Gastrocnemius medialis (tissue), 4 donors: Measurements from ENCODE around the gene HDAC4.

Experiments
- POLR2A ChIP-seq, 2 donors: fragments of 450-650 bp; IDR thresholded peaks; one replicate each; pipeline ENCODE4 v1.6.1; 2017; ENCODE audit warnings: antibody characterized with exemption in 2 of 2, mild to moderate bottlenecking in 2 of 2, moderate library complexity in 2 of 2
- TF ChIP-seq, protein P1 (sequence below), 5 experiments: fragments of 450-650 bp in 3 of 5; fragments of 200-600 bp in 2 of 5; sonication (generic) in 2 of 5; IDR thresholded peaks in 4 of 5; conservative IDR thresholded peaks in 1 of 5; 1 replicate in 4 of 5; 2 replicates in 1 of 5; pipeline ENCODE4 v1.5.1; 2016 to 2019; ENCODE audit warnings: antibody characterized with exemption in 5 of 5, mild to moderate bottlenecking in 3 of 5, moderate library complexity in 3 of 5

DNA sequence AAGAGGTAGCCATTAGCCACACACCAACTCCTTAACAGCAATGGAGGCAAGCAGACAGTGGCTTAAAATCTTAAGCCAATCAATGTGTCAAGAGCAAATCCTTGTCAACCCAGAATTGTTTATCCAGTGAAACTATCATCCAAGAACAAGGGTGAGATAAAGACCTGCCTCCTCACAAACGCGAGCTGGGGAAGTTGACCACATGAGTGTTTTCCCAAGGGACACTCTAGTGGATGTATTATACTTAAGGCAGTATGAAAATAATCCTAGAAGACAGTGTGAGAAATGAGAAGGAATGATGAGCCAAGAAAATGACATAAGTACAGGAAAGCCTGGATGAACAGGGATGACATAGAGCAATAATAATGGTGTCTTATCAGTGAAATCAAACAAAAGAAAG lies 343.3 kb downstream of the HDAC4 start:
- no peak for TF ChIP-seq POLR2A (IDR thresholded peaks at IDR 0.05)
- TF ChIP-seq, protein P1, sequence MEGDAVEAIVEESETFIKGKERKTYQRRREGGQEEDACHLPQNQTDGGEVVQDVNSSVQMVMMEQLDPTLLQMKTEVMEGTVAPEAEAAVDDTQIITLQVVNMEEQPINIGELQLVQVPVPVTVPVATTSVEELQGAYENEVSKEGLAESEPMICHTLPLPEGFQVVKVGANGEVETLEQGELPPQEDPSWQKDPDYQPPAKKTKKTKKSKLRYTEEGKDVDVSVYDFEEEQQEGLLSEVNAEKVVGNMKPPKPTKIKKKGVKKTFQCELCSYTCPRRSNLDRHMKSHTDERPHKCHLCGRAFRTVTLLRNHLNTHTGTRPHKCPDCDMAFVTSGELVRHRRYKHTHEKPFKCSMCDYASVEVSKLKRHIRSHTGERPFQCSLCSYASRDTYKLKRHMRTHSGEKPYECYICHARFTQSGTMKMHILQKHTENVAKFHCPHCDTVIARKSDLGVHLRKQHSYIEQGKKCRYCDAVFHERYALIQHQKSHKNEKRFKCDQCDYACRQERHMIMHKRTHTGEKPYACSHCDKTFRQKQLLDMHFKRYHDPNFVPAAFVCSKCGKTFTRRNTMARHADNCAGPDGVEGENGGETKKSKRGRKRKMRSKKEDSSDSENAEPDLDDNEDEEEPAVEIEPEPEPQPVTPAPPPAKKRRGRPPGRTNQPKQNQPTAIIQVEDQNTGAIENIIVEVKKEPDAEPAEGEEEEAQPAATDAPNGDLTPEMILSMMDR (IDR thresholded peaks at IDR 0.05 in 4 of 5, conservative IDR thresholded peaks at IDR 0.05 in 1 of 5), result no peak
